ENCODE data around the gene NECAB3.

GRCh38 chr20:33657704-33658095 is 16.5 kb downstream of the NECAB3 start:
- TF ChIP-seq POLR2A (IDR thresholded peaks at IDR 0.05), result no peak
- no peak for TF ChIP-seq CTCF (IDR thresholded peaks at IDR 0.05)

Data from vagina (tissue), 2 donors.